Stimulated activated CD4-positive, alpha-beta T cell treated with anti-CD3 and anti-CD28 coated beads, Interleukin-15, amount 100 ng/mL, for 24 hours (primary cell): Measurements from ENCODE around the gene RNF38.

Experiments
- DNase-seq: peaks from one replicate; pipeline ENCODE4 v3.0.0-alpha.2; 2020

Gene RNF38

GRCh38 chr9:36289836-36290435, 110.1 kb downstream of the RNF38 start:
- DNase-seq: no peak

GRCh38 chr9:36288070-36288469, 112.0 kb downstream of the RNF38 start:
- no peak for DNase-seq
